Endothelial cell of umbilical vein (primary cell): ENCODE measurements around the gene ATP6V1E1. TPM values are rescaled to one million over a fixed set of nuclear protein-coding genes. Genes with fewer than 3 reads are reported as not detected.

ENCODE experiments used
- BruUV-seq: library from RNA; stranded (reverse); fragments of 400-500 nt; replicated peaks from 2 replicates; lab custom pipeline; 2021; lab: Mats Ljungman, UMichigan
- CTCF ChIA-PET: fragments of 300-600, 350-600 bp; sonication (Branson Sonifier 250); formaldehyde crosslinking; loops from one replicate; lab custom pipeline; 2021; ENCODE audit warnings: antibody characterized with exemption, inconsistent platforms; lab: Charles Lee
- POLR2A ChIA-PET: fragments of 300-600, 350-600 bp; sonication (Branson Sonifier 250); formaldehyde crosslinking; loops from one replicate; lab custom pipeline; 2021; ENCODE audit warnings: antibody characterized with exemption, inconsistent platforms; lab: Charles Lee
- DNase-seq: peaks from one replicate; pipeline ENCODE4 v3.0.0-alpha.2; 2011; ENCODE audit warnings: low read depth, low spot score
- FAIRE-seq: peaks from 2 replicates; lab custom pipeline; 2011; peaks lifted over from hg19 to GRCh38; lab: Jason Lieb, UNC
- H2AFZ ChIP-seq: 2 replicates; pipeline ENCODE4 v1.6.0; 2012; ENCODE audit warnings: low read depth, low read length, control low read depth, inconsistent platforms
- H3K27ac ChIP-seq: 2 replicates; pipeline ENCODE4 v1.5.1; 2011; ENCODE audit warnings: low read depth, mild to moderate bottlenecking, control low read depth, low read length, moderate library complexity; ENCODE audit not compliant: insufficient read depth
- H3K27me3 ChIP-seq, 2 experiments: 2 replicates each; pipeline versions ENCODE4 v1.6.0 to v1.6.1; 2011; ENCODE audit warnings: low read length in 2 of 2, mixed read lengths in 1 of 2; ENCODE audit not compliant: control insufficient read depth in 2 of 2, insufficient read depth in 2 of 2
- H3K36me3 ChIP-seq, 2 experiments: 2 replicates in 1 of 2; 3 replicates in 1 of 2; pipeline ENCODE4 v1.5.1; 2011; ENCODE audit warnings: low read length in 2 of 2, mild to moderate bottlenecking in 1 of 2, moderate library complexity in 1 of 2; ENCODE audit not compliant: control insufficient read depth in 2 of 2, insufficient read depth in 2 of 2; ENCODE audit errors: extremely low read depth in 1 of 2
- H3K4me1 ChIP-seq: 3 replicates; pipeline ENCODE4 v1.5.1; 2011; ENCODE audit warnings: mild to moderate bottlenecking, low read length; ENCODE audit not compliant: control insufficient read depth, insufficient read depth; ENCODE audit errors: extremely low read depth
- H3K4me2 ChIP-seq: 2 replicates; pipeline ENCODE4 v1.6.1; 2011; ENCODE audit warnings: low read length, control low read depth, mixed read lengths; ENCODE audit not compliant: insufficient read depth
- H3K4me3 ChIP-seq, 3 experiments: fragments of 200-600 bp in 1 of 3; sonication (generic), shearing (Covaris generic) in 1 of 3; replicated peaks in 1 of 3; 2 replicates each; pipeline ENCODE4 v1.5.1; 2011 to 2016; ENCODE audit warnings: control low read depth in 3 of 3, low read length in 3 of 3, mild to moderate bottlenecking in 2 of 3, inconsistent platforms in 1 of 3, low read depth in 1 of 3, moderate library complexity in 1 of 3; ENCODE audit not compliant: insufficient read depth in 1 of 3
- H3K79me2 ChIP-seq: 2 replicates; pipeline ENCODE4 v1.6.0; 2012; ENCODE audit warnings: low read length, inconsistent platforms; ENCODE audit not compliant: control insufficient read depth, insufficient read depth
- H3K9ac ChIP-seq: replicated peaks from 2 replicates; pipeline ENCODE3; 2011; ENCODE audit warnings: low read length, control low read depth; ENCODE audit not compliant: insufficient read depth; ENCODE audit errors: extremely low read depth
- H3K9me1 ChIP-seq: replicated peaks from 3 replicates; pipeline ENCODE4 v1.6.0; 2011; ENCODE audit warnings: mild to moderate bottlenecking, low read length; ENCODE audit not compliant: control insufficient read depth, insufficient read depth; ENCODE audit errors: extremely low read depth
- H3K9me3 ChIP-seq: replicated peaks from 2 replicates; pipeline ENCODE4 v1.5.1; 2012; ENCODE audit warnings: low read length, inconsistent platforms; ENCODE audit not compliant: control insufficient read depth, insufficient read depth
- H4K20me1 ChIP-seq: replicated peaks from 2 replicates; pipeline ENCODE3; 2011; ENCODE audit warnings: mild to moderate bottlenecking, low read length; ENCODE audit not compliant: control insufficient read depth, insufficient read depth; ENCODE audit errors: extremely low read depth
- EZH2 ChIP-seq: IDR thresholded peaks from 2 replicates; pipeline ENCODE4 v1.6.1; 2012; ENCODE audit warnings: borderline replicate concordance, low read depth, mild to moderate bottlenecking, moderate library complexity, low read length, inconsistent platforms; ENCODE audit not compliant: severe bottlenecking
- FOS ChIP-seq: IDR thresholded peaks from 2 replicates; pipeline ENCODE4 v1.6.1; 2011; ENCODE audit warnings: mild to moderate bottlenecking, low read length, moderate library complexity, borderline replicate concordance; ENCODE audit not compliant: insufficient read depth
- GATA2 ChIP-seq: IDR thresholded peaks from 2 replicates; pipeline ENCODE4 v1.7.0; 2011; ENCODE audit warnings: low read depth, mild to moderate bottlenecking, moderate library complexity, mixed read lengths, low read length; ENCODE audit not compliant: insufficient read length, insufficient read depth
- JUN ChIP-seq: IDR thresholded peaks from 2 replicates; pipeline ENCODE4 v1.6.1; 2011; ENCODE audit warnings: borderline replicate concordance, low read depth; ENCODE audit not compliant: insufficient read length, insufficient read depth
- MAX ChIP-seq: IDR thresholded peaks from 2 replicates; pipeline ENCODE4 v1.6.1; 2011; ENCODE audit not compliant: insufficient read depth, insufficient read length
- MYC ChIP-seq: IDR thresholded peaks from one replicate; pipeline ENCODE4 v1.6.1; 2011; ENCODE audit warnings: mild to moderate bottlenecking, low read depth, low read length
- POLR2A ChIP-seq: IDR thresholded peaks from 2 replicates; pipeline ENCODE4 v1.6.1; 2012; ENCODE audit warnings: low read depth, mild to moderate bottlenecking, control low read depth, low read length
- POLR2AphosphoS5 ChIP-seq: IDR thresholded peaks from 2 replicates; pipeline ENCODE4 v1.6.1; 2012; ENCODE audit warnings: low read depth, mild to moderate bottlenecking, control low read depth, low read length, moderate library complexity; ENCODE audit not compliant: insufficient read depth
- dilution Hi-C: fragments of 300-500 bp; cut with MboI; formaldehyde crosslinking; loops from one replicate; pipeline ENCODE4 v1.15.0; 2019; ENCODE audit warnings: low sequenced_read_pairs; ENCODE audit not compliant: extremely low pct_ligation_motif_present
- intact Hi-C: fragments of 100-400 bp; cut with micrococcal nuclease; formaldehyde crosslinking; loops from one replicate; pipeline ENCODE4 v1.10.0; 2022
- polyA plus RNA-seq, 4 experiments: library from polyadenylated mRNA; depleted of rRNA in 3 of 4; stranded (reverse) in 3 of 4; unstranded in 1 of 4; fragments of >200 nt; gene quantifications; 2 replicates each; pipeline versions ENCODE4 v1.2.1 to v1.2.3, GENCODE V29; 2011 to 2012; ENCODE audit warnings: missing spikeins in 1 of 4
- total RNA-seq: library from RNA; stranded (reverse); gene quantifications from 2 replicates; pipeline ENCODE4 v1.2.3, GENCODE V29; 2021
- TF ChIP-seq, protein P1 (sequence below), 2 donors: IDR thresholded peaks; 1 replicate in 1 of 2; 2 replicates in 1 of 2; pipeline ENCODE4 v1.5.1; 2011; ENCODE audit warnings: low read length in 2 of 2, mild to moderate bottlenecking in 2 of 2, moderate library complexity in 2 of 2, control low read depth in 1 of 2, inconsistent platforms in 1 of 2, low read depth in 1 of 2; ENCODE audit not compliant: insufficient read depth in 1 of 2; ENCODE audit errors: extremely low read depth in 1 of 2

The ATP6V1E1 gene
- total and polyA plus RNA-seq, 2 donors (not counting 3 experiments of a cell fraction or from before 2014, with no cell fraction given), result 95.2 to 113 TPM

GRCh38 chr22:17554814-17555213 is 73.7 kb downstream of the ATP6V1E1 start:
- CTCF ChIA-PET, result no interaction called here
- POLR2A ChIA-PET, result no interaction called here
- FAIRE-seq, result no peak

More at GRCh38 chr22:17554814-17555213, 73.7 kb downstream of the ATP6V1E1 start:
- BruUV-seq, result no TSS peak
- Histone ChIP-seq H3K36me3 (no peaks in the 10 kb centered on the region), H3K9me1 (no peaks in the 10 kb centered on the region), H3K27ac (no peak overlapping the region), H3K79me2 (no peaks in the 10 kb centered on the region), H3K9me3 (no peaks in the 10 kb centered on the region), H3K4me3 (no peak overlapping the region), H2AFZ (no peak overlapping the region), H3K27me3 (peaks cover 3 to 4% of the 10 kb centered on the region in 2 experiments), H3K4me2 (no peak overlapping the region), H4K20me1 (no peaks in the 10 kb centered on the region), H3K9ac (no peak overlapping the region), H3K4me1 (no peaks in the 10 kb centered on the region)
- dilution Hi-C loops (no loop called here), intact Hi-C loops (loop anchor here (10.0 kb wide), 1 partner anchor 150 kb away; no protein-coding TSS in a partner anchor)
- DNase-seq, result no peak
- TF ChIP-seq POLR2A (no peak), EZH2 (no peak), JUN (no peak), MYC (no peak), FOS (no peak), POLR2AphosphoS5 (no peak), MAX (no peak), GATA2 (no peak)
- TF ChIP-seq, protein P1, sequence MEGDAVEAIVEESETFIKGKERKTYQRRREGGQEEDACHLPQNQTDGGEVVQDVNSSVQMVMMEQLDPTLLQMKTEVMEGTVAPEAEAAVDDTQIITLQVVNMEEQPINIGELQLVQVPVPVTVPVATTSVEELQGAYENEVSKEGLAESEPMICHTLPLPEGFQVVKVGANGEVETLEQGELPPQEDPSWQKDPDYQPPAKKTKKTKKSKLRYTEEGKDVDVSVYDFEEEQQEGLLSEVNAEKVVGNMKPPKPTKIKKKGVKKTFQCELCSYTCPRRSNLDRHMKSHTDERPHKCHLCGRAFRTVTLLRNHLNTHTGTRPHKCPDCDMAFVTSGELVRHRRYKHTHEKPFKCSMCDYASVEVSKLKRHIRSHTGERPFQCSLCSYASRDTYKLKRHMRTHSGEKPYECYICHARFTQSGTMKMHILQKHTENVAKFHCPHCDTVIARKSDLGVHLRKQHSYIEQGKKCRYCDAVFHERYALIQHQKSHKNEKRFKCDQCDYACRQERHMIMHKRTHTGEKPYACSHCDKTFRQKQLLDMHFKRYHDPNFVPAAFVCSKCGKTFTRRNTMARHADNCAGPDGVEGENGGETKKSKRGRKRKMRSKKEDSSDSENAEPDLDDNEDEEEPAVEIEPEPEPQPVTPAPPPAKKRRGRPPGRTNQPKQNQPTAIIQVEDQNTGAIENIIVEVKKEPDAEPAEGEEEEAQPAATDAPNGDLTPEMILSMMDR (IDR thresholded peaks at IDR 0.05; ENCODE audit: extremely low read depth in 1 of 2, insufficient read depth in 1 of 2, low read depth in 1 of 2, low read length in 2 of 2), result no peak
